GM06990 (cell line): ENCODE results near the gene SPINDOC.
A peak's percentile ranks its signal among the peaks of the same experiment; 100 is the strongest.

Experiments used
- DNase-seq: peaks from one replicate; pipeline ENCODE4 v3.0.0-alpha.2; 2011; ENCODE audit not compliant: insufficient read length; ENCODE audit errors: extremely low read depth
- H3K27me3 ChIP-seq: replicated peaks from 2 replicates; pipeline ENCODE4 v1.6.0; 2011; ENCODE audit warnings: low read length; ENCODE audit not compliant: control insufficient read depth, insufficient read depth
- H3K36me3 ChIP-seq: 2 replicates; pipeline ENCODE4 v1.5.1; 2011; ENCODE audit warnings: low read length; ENCODE audit not compliant: control insufficient read depth, insufficient read depth
- H3K4me3 ChIP-seq: replicated peaks from 2 replicates; pipeline ENCODE4 v1.5.1; 2011; ENCODE audit warnings: low read depth, mild to moderate bottlenecking, control low read depth, low read length
- TF ChIP-seq, protein P1 (sequence below): IDR thresholded peaks from 2 replicates; pipeline ENCODE4 v1.5.1; 2011; ENCODE audit warnings: low read length, control low read depth, mild to moderate bottlenecking, inconsistent platforms; ENCODE audit not compliant: insufficient read depth, poor library complexity, severe bottlenecking

SPINDOC gene

DNA sequence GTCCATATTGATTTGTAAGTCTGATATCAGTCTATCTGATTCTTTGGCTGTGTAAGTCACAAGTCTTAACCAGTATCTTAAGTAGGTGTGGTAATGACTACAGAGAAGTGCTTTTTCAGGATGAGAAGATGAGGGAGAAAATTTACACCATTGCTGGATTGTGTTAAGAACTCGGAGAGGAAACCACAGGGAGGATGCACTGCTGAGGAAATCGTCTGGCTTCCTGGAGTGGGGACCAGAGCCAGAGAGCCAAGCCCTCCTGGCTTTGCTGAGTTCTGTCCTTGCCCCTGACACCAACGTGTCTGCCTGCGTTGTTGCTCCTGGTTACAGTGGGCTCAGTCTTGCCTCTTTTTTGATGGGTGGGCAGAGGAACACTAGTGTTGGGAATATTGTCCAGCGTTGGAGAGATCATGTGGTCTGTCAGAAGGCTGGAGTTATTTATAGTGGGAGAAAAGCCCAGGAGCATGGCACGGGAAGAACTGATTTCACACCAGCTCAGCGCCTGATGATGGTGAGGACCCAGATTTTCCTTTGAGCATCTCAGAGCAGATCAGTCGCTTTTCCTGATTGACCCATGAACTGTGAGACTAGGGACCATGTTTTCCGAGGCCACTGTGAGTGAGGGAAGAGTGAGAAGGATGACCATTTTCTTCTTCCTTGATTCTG, 55.3 kb downstream of the SPINDOC start:
- Histone ChIP-seq H3K27me3 (no peaks in the 10 kb centered on the region), H3K4me3 (no peak overlapping the region), H3K36me3 (peaks cover 10% of the 10 kb centered on the region)
- no peak for DNase-seq
- TF ChIP-seq, protein P1, sequence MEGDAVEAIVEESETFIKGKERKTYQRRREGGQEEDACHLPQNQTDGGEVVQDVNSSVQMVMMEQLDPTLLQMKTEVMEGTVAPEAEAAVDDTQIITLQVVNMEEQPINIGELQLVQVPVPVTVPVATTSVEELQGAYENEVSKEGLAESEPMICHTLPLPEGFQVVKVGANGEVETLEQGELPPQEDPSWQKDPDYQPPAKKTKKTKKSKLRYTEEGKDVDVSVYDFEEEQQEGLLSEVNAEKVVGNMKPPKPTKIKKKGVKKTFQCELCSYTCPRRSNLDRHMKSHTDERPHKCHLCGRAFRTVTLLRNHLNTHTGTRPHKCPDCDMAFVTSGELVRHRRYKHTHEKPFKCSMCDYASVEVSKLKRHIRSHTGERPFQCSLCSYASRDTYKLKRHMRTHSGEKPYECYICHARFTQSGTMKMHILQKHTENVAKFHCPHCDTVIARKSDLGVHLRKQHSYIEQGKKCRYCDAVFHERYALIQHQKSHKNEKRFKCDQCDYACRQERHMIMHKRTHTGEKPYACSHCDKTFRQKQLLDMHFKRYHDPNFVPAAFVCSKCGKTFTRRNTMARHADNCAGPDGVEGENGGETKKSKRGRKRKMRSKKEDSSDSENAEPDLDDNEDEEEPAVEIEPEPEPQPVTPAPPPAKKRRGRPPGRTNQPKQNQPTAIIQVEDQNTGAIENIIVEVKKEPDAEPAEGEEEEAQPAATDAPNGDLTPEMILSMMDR = no peak

DNA sequence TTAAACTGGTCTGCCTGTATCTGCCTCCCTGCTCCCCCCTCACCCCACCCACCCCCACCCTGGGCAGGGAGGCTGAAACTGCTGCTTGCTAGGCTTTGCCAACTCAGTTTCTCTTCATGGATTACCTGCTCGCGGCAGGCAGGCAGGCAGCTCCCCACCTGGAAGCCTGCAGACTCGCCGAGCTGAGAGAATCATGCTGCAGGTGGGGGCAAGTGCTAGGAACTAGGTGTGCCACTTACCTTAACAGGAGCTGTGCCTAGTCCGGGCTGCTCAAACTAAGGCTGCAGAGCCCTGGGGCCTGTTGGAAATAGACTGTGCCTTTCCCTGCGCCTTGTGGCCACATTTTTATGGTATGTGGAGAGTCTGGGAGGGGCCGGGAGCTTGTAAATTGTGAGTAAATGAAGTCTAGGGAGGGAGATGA, 55.9 kb downstream of the SPINDOC start:
- TF ChIP-seq, protein P1 = no peak
- H3K27me3 ChIP-seq = no peaks in the 10 kb centered on the region
- H3K36me3 ChIP-seq = peaks cover 12% of the 10 kb centered on the region
- DNase-seq = no peak
- no peak overlapping the region for H3K4me3 ChIP-seq

DNA sequence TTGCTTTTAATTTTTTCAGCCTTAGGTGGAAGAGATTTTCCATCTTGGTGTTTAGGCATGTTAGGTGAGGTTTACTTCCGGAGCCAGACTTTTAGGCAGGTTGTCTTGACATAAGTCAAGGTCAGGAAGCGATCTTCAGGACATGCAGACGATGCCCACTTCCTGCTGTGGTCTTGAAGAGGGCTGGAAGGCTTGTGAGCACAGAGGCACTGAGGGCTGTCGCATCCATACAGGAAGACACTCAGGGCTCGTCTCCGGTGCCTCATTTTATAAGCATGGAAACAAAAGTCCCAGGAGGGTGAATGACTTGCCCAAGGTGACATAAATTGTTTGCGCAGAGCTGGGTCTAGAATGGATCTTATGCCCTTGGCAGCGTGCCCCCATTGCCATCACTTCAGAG, 56.4 kb downstream of the SPINDOC start:
- DNase-seq = no peak
- Histone ChIP-seq H3K36me3 (peaks cover 12% of the 10 kb centered on the region), H3K4me3 (no peak overlapping the region), H3K27me3 (no peaks in the 10 kb centered on the region)
- TF ChIP-seq, protein P1 = no peak

DNA sequence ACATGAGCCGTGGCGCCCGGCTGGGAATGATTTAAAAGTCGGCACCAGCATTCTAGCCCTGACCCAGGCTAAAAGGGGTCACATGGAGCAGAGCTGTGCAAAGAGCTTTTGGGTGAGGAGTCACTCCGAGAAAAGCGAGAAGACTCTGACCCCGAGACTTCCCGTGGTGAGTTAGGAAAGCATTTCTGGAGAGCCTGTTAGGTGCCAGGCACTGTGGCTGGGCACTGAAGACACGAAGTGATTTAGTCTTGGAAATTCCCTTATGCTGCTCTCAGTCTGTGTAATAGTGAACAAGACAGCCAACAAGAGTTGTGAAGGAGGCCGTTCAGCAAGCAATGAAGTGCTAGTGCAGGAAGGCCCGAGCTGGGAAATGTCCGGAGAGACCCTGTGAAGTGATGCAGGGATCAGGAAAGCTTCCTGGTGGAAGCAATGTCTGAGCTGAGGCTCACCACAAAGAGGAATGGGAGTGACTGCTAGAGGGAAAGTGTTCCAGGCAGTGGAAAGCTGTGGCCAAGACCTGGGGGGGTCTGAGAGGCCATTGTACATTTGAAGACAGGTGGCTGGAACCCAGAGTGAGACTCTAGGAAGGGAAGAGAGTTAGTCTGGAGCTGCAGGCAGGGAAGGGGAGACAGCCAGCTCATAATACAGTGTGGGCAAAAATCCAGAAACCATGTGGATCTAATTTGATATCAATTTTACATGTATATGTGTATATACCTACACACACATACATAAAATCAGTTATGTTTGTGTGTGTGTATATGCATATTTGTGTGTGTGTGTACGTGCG, 57.3 kb downstream of the SPINDOC start:
- Histone ChIP-seq H3K4me3 (no peak overlapping the region), H3K36me3 (peaks cover 12% of the 10 kb centered on the region), H3K27me3 (no peaks in the 10 kb centered on the region)
- DNase-seq = no peak
- TF ChIP-seq, protein P1 = no peak

DNA sequence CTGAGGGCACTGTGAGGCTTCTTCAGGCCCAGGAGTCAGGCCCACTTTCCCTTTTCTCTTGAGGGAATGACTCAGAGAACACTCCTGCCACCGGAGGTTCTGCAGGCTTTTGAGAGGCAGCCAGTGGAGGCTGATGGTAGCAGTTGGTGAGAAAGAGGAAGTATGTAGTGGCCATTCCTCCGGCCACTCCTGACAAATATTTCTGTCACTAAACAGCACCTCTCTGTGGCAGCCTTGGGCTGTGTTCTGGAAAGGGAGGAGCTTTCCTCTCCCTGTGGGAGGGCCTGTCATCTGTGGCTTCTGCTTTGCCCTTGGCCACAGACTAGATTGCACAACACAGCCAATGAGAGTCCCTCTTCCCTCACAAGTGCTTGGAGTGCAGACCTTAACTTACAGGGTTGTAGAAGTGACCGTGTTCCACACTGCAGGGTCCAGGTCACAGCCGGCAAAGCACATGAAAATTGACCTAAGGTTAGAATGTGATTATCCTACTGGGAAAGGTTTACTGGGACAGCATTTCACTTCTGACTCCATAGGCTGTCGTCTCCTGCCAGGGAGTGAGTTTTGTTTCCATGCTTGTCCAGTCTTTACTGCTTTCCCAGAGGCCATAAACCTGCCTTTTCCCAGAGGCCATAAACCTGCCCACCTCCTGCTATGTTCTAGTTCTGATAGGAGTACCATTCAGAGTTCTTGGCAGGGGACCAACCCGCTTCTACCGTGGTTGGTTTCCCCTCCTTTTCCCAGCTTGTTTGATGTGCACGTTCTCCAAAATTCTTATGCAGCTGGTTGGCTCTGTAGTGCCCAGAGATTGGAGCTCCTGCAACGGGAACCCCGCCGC, 58.9 kb downstream of the SPINDOC start:
- Histone ChIP-seq H3K27me3 (no peaks in the 10 kb centered on the region), H3K4me3 (no peak overlapping the region), H3K36me3 (peaks cover 12% of the 10 kb centered on the region)
- peak; percentile 49 for DNase-seq
- TF ChIP-seq, protein P1 = peak; percentile 55
